Measurements from ENCODE around the gene DCP2. TPM values are rescaled to one million over a fixed set of nuclear protein-coding genes. Genes with fewer than 3 reads are reported as not detected.
A peak's percentile ranks its signal among the peaks of the same experiment; 100 is the strongest.

The DCP2 gene
- total RNA-seq, 2 donors from 2014 or later, result 80.0 to 83.6 TPM

GRCh38 chr5:113047733-113048652 is 71.4 kb downstream of the DCP2 start:
- H3K4me3 Mint-ChIP-seq, result no peak overlapping the region
- no peak for ATAC-seq

GRCh38 chr5:113048931-113049330 is 72.3 kb downstream of the DCP2 start:
- Mint-ChIP-seq H3K36me3 (ENCODE audit: low read depth) (peaks cover 3% of the 10 kb centered on the region), H3K27ac (no peak overlapping the region), H3K27me3 (no peaks in the 10 kb centered on the region), H3K4me3 (no peak overlapping the region), H3K4me1 (peaks cover 13% of the 10 kb centered on the region)
- DNase-seq, result no peak
- ATAC-seq, result no peak
- H3K9me3 ChIP-seq (ENCODE audit: control insufficient read depth, low read length, poor library complexity, severe bottlenecking), result no peaks in the 10 kb centered on the region

More at GRCh38 chr5:113047733-113048652, 71.4 kb downstream of the DCP2 start:
- H3K27me3 Mint-ChIP-seq, result no peaks in the 10 kb centered on the region
- DNase-seq, result no peak
- peaks cover 13% of the 10 kb centered on the region for H3K4me1 Mint-ChIP-seq
- H3K9me3 ChIP-seq (ENCODE audit: control insufficient read depth, low read length, poor library complexity, severe bottlenecking), result no peaks in the 10 kb centered on the region
- H3K36me3 Mint-ChIP-seq (ENCODE audit: low read depth), result peaks cover 3% of the 10 kb centered on the region
- no peak overlapping the region for H3K27ac Mint-ChIP-seq

DNA sequence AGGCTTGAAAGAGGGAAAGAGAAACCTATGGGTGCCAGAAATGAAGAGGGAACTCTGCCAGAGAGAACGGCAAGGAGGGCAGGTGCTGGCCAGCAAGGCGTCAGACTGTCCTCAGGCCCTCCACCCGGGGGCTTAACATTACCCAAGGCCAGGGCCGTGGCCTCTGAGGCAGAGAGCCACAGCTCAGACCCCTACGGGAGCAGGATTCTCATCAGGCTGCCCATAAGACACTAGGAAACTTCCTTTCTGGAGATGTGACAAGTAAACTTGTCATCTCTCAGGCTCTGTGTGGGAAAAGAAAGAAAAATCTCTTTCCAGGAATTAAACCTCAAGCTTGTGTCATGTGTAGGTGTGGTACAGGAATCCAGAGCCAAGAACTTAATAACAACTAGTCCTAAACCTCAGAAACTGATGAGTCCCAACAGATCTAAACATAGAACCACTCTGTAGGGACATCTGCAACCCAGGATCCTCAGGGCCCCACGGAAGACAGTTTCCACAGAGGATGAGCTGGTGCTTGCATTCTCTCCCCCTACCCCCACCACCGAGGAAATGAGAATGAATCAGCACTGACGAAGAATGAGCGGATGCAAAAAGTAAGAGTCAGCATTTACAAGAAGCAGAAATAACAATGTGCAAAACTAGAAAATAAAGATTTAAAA is 74.3 kb downstream of the DCP2 start:
- Mint-ChIP-seq H3K27me3 (no peaks in the 10 kb centered on the region), H3K36me3 (ENCODE audit: low read depth) (peaks cover 3% of the 10 kb centered on the region), H3K4me3 (no peak overlapping the region), H3K4me1 (peaks cover 13% of the 10 kb centered on the region), H3K27ac (peak overlapping the region; percentile 62)
- peak; percentile 54 for ATAC-seq
- H3K9me3 ChIP-seq (ENCODE audit: control insufficient read depth, low read length, poor library complexity, severe bottlenecking), result no peaks in the 10 kb centered on the region
- no peak for DNase-seq

- H3K36me3 Mint-ChIP-seq (ENCODE audit: low read depth), result peaks cover 4% of the 10 kb centered on the region
- no peak overlapping the region for H3K4me3 Mint-ChIP-seq
- H3K4me1 Mint-ChIP-seq, result peaks cover 18% of the 10 kb centered on the region
- ATAC-seq, result no peak
- no peaks in the 10 kb centered on the region for H3K27me3 Mint-ChIP-seq
- H3K27ac Mint-ChIP-seq, result peak overlapping the region; percentile 37
- H3K9me3 ChIP-seq (ENCODE audit: control insufficient read depth, low read length, poor library complexity, severe bottlenecking), result no peaks in the 10 kb centered on the region
- DNase-seq, result no peak
Measured at GRCh38 chr5:113052041-113052795, 75.6 kb downstream of the DCP2 start.

GRCh38 chr5:113053511-113053995 is 77.0 kb downstream of the DCP2 start:
- DNase-seq, result no peak
- peaks cover 5% of the 10 kb centered on the region for H3K36me3 Mint-ChIP-seq (ENCODE audit: low read depth)
- no peaks in the 10 kb centered on the region for H3K27me3 Mint-ChIP-seq
- peaks cover 19% of the 10 kb centered on the region for H3K4me1 Mint-ChIP-seq
- no peaks in the 10 kb centered on the region for H3K9me3 ChIP-seq (ENCODE audit: control insufficient read depth, low read length, poor library complexity, severe bottlenecking)
- no peak overlapping the region for H3K4me3 Mint-ChIP-seq
- ATAC-seq, result no peak
- H3K27ac Mint-ChIP-seq, result no peak overlapping the region

DNA sequence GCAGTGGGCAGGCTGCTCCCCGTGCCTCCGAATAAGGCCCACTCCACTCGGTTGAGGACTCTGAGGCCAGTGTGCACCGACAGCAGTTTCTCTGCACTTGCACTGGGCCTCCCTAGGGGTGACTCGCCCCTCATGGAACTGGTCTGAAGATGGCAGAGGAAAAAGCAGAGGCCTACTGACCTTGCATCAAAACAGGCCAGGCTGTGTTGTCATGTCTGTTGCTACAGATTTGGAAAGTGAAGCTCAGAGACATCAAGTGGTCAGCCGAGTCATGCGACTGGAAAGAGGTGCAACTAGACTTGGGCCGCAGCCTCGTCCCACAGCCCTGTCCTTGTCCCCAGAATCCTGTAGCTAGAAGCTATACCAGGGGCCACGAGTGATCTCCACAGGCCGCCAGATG is 78.3 kb downstream of the DCP2 start:
- no peak for DNase-seq
- ATAC-seq, result no peak
- Mint-ChIP-seq H3K27ac (no peak overlapping the region), H3K4me1 (peaks cover 21% of the 10 kb centered on the region), H3K4me3 (no peak overlapping the region), H3K27me3 (no peaks in the 10 kb centered on the region), H3K36me3 (ENCODE audit: low read depth) (peaks cover 7% of the 10 kb centered on the region)
- H3K9me3 ChIP-seq (ENCODE audit: control insufficient read depth, low read length, poor library complexity, severe bottlenecking), result no peaks in the 10 kb centered on the region

GRCh38 chr5:113056988-113057387 is 80.4 kb downstream of the DCP2 start:
- no peak overlapping the region for H3K27ac Mint-ChIP-seq
- peaks cover 17% of the 10 kb centered on the region for H3K4me1 Mint-ChIP-seq
- H3K27me3 Mint-ChIP-seq, result no peaks in the 10 kb centered on the region
- H3K9me3 ChIP-seq (ENCODE audit: control insufficient read depth, low read length, poor library complexity, severe bottlenecking), result no peaks in the 10 kb centered on the region
- DNase-seq (no peak), ATAC-seq (no peak)
- H3K36me3 Mint-ChIP-seq (ENCODE audit: low read depth), result peaks cover 4% of the 10 kb centered on the region
- H3K4me3 Mint-ChIP-seq, result no peak overlapping the region

DNA sequence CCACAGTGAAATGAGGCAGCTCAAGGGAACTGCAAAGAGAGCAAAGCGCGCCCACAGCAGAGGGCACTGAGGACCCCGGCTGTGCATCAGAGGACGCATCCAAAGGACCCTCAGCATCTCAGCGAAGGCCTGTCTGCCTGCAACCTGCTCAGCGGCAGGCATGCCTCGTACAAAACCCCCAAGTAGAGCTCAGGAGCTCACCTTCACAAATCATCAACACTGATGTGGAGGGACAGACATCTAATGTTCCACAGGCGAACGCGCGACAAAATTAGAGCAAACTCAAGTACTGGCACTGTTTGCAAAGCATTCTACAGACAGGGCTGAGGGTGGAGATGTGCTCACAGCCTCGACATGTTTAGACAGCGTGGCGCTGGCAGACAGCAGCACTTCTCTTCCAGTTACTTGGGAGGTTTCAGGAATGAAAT is 81.0 kb downstream of the DCP2 start:
- Mint-ChIP-seq H3K27ac (no peak overlapping the region), H3K36me3 (ENCODE audit: low read depth) (peaks cover 4% of the 10 kb centered on the region), H3K4me3 (no peak overlapping the region), H3K4me1 (peaks cover 20% of the 10 kb centered on the region), H3K27me3 (no peaks in the 10 kb centered on the region)
- H3K9me3 ChIP-seq (ENCODE audit: control insufficient read depth, low read length, poor library complexity, severe bottlenecking), result no peaks in the 10 kb centered on the region
- ATAC-seq (no peak), DNase-seq (no peak)

DNA sequence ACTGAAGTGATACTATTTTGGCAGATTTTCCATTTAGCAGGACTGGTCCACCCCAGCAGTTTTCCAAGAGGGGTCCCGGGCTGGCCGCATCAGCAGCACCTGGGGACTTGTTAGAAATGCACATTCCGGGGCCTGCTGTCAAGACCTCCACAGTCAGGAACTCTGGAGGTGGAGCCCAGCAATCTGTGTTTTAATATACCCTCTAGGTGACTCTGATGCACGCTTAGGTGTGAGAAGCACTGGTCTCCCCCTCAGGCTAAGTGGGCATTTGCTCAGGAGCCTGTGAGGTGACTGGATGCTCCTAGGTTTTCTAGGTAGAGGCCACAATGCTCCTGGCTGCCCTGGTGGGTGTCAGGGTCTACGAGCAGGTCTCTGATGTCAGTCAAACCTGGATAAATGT is 81.7 kb downstream of the DCP2 start:
- ATAC-seq, result no peak
- Mint-ChIP-seq H3K4me1 (peaks cover 27% of the 10 kb centered on the region), H3K36me3 (ENCODE audit: low read depth) (peaks cover 4% of the 10 kb centered on the region), H3K27me3 (no peaks in the 10 kb centered on the region), H3K4me3 (no peak overlapping the region), H3K27ac (no peak overlapping the region)
- H3K9me3 ChIP-seq (ENCODE audit: control insufficient read depth, low read length, poor library complexity, severe bottlenecking), result no peaks in the 10 kb centered on the region
- DNase-seq, result no peak

DNA sequence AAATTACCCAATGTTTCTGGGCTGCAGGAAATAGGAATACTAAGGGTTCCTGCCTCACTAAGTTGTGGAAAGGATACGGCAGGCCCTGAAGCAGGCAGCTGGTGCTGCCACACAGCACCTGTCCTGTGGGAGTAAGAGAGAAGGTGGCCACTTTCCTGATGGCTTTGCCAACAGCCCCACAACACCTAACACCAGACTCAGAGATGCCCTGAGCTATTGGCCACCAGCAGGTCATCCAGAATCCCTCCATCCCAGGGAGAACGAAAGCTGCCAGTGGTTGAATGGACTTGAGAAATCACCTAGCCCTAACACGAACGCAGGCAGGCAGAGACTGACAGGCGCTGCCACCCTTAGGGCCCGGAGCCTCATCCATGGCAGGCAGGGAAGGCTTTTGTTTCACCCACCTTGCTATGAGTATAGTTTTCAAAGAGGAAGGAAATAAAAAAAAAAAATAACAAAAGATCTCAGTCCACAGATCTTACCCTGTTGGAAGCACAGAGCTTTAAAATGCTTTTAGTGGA is 82.2 kb downstream of the DCP2 start:
- ATAC-seq (no peak), DNase-seq (no peak)
- Mint-ChIP-seq H3K27me3 (no peaks in the 10 kb centered on the region), H3K4me1 (peaks cover 29% of the 10 kb centered on the region), H3K36me3 (ENCODE audit: low read depth) (peaks cover 4% of the 10 kb centered on the region), H3K4me3 (no peak overlapping the region), H3K27ac (no peak overlapping the region)
- H3K9me3 ChIP-seq (ENCODE audit: control insufficient read depth, low read length, poor library complexity, severe bottlenecking), result no peaks in the 10 kb centered on the region

GRCh38 chr5:113059232-113060040 is 82.8 kb downstream of the DCP2 start:
- peaks cover 32% of the 10 kb centered on the region for H3K4me1 Mint-ChIP-seq
- H3K27me3 Mint-ChIP-seq, result no peaks in the 10 kb centered on the region
- H3K36me3 Mint-ChIP-seq (ENCODE audit: low read depth), result peaks cover 4% of the 10 kb centered on the region
- DNase-seq (no peak), ATAC-seq (no peak)
- H3K27ac Mint-ChIP-seq, result no peak overlapping the region
- no peak overlapping the region for H3K4me3 Mint-ChIP-seq
- no peaks in the 10 kb centered on the region for H3K9me3 ChIP-seq (ENCODE audit: control insufficient read depth, low read length, poor library complexity, severe bottlenecking)

- Mint-ChIP-seq H3K36me3 (ENCODE audit: low read depth) (peaks cover 4% of the 10 kb centered on the region), H3K27ac (no peak overlapping the region), H3K4me1 (peaks cover 38% of the 10 kb centered on the region), H3K27me3 (no peaks in the 10 kb centered on the region), H3K4me3 (no peak overlapping the region)
- no peak for DNase-seq
- H3K9me3 ChIP-seq (ENCODE audit: control insufficient read depth, low read length, poor library complexity, severe bottlenecking), result no peaks in the 10 kb centered on the region
- ATAC-seq, result no peak
Measured at GRCh38 chr5:113060408-113061025, 83.9 kb downstream of the DCP2 start.
